Muscle layer of duodenum (tissue), 2 donors: ENCODE results near the gene UXS1.
"Not testable (repeated sequence)": the region's sequence is repeated elsewhere in the genome, so short reads cannot be mapped to it uniquely, and the experiment has no call there.

ENCODE experiments used
- H3K27ac ChIP-seq: one replicate; pipeline ENCODE4 v1.7.0; 2013; ENCODE audit warnings: mild to moderate bottlenecking, low read length
- H3K27me3 ChIP-seq: one replicate; pipeline ENCODE4 v1.7.0; 2013; ENCODE audit warnings: low read depth, mild to moderate bottlenecking, control low read depth, low read length
- H3K36me3 ChIP-seq, 2 donors: one replicate each; pipeline ENCODE4 v1.7.0; 2013; ENCODE audit warnings: low read length in 2 of 2, control low read depth in 1 of 2, mild to moderate bottlenecking in 1 of 2; ENCODE audit not compliant: insufficient read depth in 2 of 2, control insufficient read depth in 1 of 2
- H3K4me1 ChIP-seq, 2 donors: one replicate each; pipeline ENCODE4 v1.7.0; 2013; ENCODE audit warnings: low read length in 2 of 2, mild to moderate bottlenecking in 2 of 2, control low read depth in 1 of 2, moderate library complexity in 1 of 2; ENCODE audit not compliant: insufficient read depth in 2 of 2, control insufficient read depth in 1 of 2
- H3K4me3 ChIP-seq, 2 donors: one replicate each; pipeline ENCODE4 v1.7.0; 2013; ENCODE audit warnings: low read length in 2 of 2, low read depth in 1 of 2, mild to moderate bottlenecking in 1 of 2
- H3K9me3 ChIP-seq, 2 donors: one replicate each; pipeline ENCODE4 v1.7.0; 2013; ENCODE audit warnings: low read length in 2 of 2, control low read depth in 1 of 2, mild to moderate bottlenecking in 1 of 2; ENCODE audit not compliant: control insufficient read depth in 1 of 2
- donor health status: healthy.

The UXS1 gene

DNA sequence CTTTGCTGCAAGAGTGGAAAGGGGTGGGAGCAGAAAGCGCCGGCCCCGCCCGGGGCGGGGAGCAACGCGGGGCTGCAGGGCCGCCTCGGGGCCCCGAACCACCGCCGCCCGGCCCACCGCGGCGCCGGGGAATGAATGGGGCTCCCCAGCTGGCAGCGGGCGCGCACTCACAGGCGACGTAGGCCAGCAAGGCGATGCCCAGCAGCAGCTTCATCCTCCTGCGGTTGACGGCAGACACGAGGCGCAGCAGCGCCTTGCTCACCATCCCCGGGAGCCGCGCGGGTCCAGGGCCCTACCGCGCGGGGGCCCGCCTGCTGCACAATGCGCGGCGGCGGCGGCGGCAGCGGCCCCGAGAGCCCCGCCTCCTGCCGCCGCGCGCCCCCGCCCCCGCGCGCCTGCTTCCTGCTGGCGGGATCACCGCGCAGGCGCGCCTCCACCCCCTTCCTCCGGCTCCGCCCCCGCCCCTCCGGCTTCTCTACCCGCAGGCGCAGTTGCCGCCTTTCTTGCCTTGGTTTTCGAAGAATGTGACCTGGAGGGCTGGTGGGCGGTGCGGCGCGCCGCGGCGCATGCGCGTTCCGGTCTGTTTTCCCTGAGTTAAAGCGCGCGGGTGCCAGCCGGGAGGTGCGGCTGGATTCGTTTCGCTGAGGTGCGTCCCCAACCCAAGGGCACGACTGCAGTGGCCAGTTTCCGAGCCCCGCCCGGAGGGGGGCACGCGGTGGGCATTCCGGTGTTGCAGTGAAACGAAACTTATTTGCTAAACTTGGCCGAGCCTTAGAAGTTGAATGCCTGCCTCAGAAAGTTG lies at the start of gene UXS1:
TSS of gene UXS1 (minus strand) at position 325 of the 802 bp plus-strand sequence. CDS start at position 265, 60 bp downstream.
- Histone ChIP-seq H3K4me1 (peaks cover 5 to 31% of the 10 kb centered on the region in 2 donors), H3K27me3 (no peaks in the 10 kb centered on the region), H3K27ac (peak within 1 kb of the TSS; percentile 70), H3K4me3 (peak within 1 kb of the TSS; percentile 78 to 87), H3K36me3 (no peaks in the 10 kb centered on the region), H3K9me3 (no peaks in the 10 kb centered on the region)

GRCh38 chr2:106239491-106239890 lies 45.4 kb upstream of the UXS1 start:
- not testable (repeated sequence) for H3K36me3 ChIP-seq, H3K4me1 ChIP-seq, H3K27me3 ChIP-seq, H3K4me3 ChIP-seq, H3K27ac ChIP-seq
- H3K9me3 ChIP-seq = peaks cover 0 to 12% of the 10 kb centered on the region in 2 donors

DNA sequence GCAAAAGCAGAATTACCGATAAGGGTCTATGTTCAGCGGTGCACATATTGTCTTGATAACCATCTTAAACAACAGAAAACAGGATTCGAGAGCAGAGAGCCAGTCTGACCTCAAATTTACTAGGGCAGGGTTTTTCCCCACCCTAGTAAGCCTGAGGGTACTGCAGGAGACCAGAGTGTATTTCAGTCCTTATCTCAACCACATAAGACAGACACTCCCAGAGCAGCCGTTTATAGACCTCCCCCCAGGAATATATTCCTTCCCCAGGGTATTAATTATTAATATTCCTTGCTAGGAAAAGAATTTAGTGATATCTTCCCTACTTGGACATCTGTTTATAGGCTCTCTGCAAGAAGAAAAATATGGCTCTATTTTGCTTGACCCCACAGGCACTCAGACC lies 41.3 kb upstream of the UXS1 start:
- not testable (repeated sequence) for H3K27ac ChIP-seq, H3K36me3 ChIP-seq, H3K4me3 ChIP-seq, H3K4me1 ChIP-seq, H3K27me3 ChIP-seq
- H3K9me3 ChIP-seq = peaks cover 0 to 12% of the 10 kb centered on the region in 2 donors

- Histone ChIP-seq H3K36me3 (no peaks in the 10 kb centered on the region), H3K27me3 (no peaks in the 10 kb centered on the region), H3K9me3 (peaks cover 0 to 12% of the 10 kb centered on the region in 2 donors), H3K4me1 (no peaks in the 10 kb centered on the region), H3K27ac (no peak overlapping the region), H3K4me3 (no peak overlapping the region)
These were observed 39.2 kb upstream of the UXS1 start for GRCh38 chr2:106233350-106233706.

- H3K4me3 ChIP-seq = no peak overlapping the region
- H3K9me3 ChIP-seq = peaks cover 0 to 12% of the 10 kb centered on the region in 2 donors
- no peak overlapping the region for H3K27ac ChIP-seq
- no peaks in the 10 kb centered on the region for H3K36me3 ChIP-seq
- H3K27me3 ChIP-seq = no peaks in the 10 kb centered on the region
- no peaks in the 10 kb centered on the region for H3K4me1 ChIP-seq
These were observed 38.7 kb upstream of the UXS1 start for GRCh38 chr2:106232638-106233349.

GRCh38 chr2:106223347-106223746 lies 29.2 kb upstream of the UXS1 start:
- Histone ChIP-seq H3K27me3 (no peaks in the 10 kb centered on the region), H3K4me3 (no peak overlapping the region), H3K36me3 (no peaks in the 10 kb centered on the region), H3K27ac (no peak overlapping the region), H3K4me1 (no peaks in the 10 kb centered on the region), H3K9me3 (no peaks in the 10 kb centered on the region)

DNA sequence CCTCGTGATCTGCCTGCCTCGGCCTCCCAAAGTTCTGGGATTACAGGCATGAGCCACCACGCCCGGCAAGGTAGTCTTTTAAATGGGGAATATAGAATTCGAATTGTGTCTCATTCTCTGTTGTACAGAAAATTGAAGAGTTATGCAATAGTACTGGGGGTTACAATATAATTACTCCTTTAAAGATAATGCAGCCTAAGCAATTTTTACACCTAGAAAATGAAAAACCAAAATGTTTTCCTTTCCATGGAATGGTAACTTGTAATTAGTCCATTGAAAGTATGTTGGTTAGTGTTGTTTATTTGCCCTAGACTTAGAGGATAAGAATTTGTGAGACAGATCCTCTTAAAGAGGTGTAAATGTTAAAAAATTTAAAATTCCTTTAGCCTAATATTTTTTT lies 28.0 kb upstream of the UXS1 start:
- H3K36me3 ChIP-seq, H3K4me1 ChIP-seq, H3K4me3 ChIP-seq, H3K9me3 ChIP-seq, H3K27ac ChIP-seq, H3K27me3 ChIP-seq: not testable (repeated sequence)

GRCh38 chr2:106219813-106220212 lies 25.7 kb upstream of the UXS1 start:
- no peaks in the 10 kb centered on the region for H3K9me3 ChIP-seq
- no peak overlapping the region for H3K27ac ChIP-seq
- no peak overlapping the region for H3K4me3 ChIP-seq
- H3K27me3 ChIP-seq = no peaks in the 10 kb centered on the region
- no peaks in the 10 kb centered on the region for H3K36me3 ChIP-seq
- no peaks in the 10 kb centered on the region for H3K4me1 ChIP-seq

- not testable (repeated sequence) for H3K36me3 ChIP-seq, H3K4me1 ChIP-seq, H3K27me3 ChIP-seq, H3K27ac ChIP-seq, H3K4me3 ChIP-seq, H3K9me3 ChIP-seq
These were observed 25.1 kb upstream of the UXS1 start for GRCh38 chr2:106219157-106219556.

DNA sequence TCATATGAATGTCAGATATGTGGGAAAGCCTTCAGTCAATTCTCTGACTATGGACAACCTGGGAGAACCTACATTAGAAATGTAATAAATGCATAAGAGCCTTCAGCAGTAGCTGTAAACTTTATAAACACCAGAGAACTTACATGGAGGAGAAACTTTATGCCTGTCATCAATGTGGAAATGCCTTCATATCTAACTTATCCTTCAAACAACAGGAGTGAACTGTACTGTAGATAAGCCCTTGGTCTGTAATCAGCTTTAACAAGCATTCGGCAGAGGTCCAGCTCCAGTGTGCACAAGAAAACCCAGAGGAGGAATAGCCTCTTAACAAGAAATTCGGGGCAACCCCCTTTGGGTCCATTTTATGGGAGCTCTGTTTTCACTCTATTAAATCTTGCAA lies 14.8 kb upstream of the UXS1 start:
- H3K27ac ChIP-seq = no peak overlapping the region
- H3K27me3 ChIP-seq = no peaks in the 10 kb centered on the region
- H3K4me3 ChIP-seq = no peak overlapping the region
- H3K9me3 ChIP-seq = no peaks in the 10 kb centered on the region
- no peaks in the 10 kb centered on the region for H3K4me1 ChIP-seq
- no peaks in the 10 kb centered on the region for H3K36me3 ChIP-seq

- Histone ChIP-seq H3K27ac (no peak overlapping the region), H3K9me3 (no peaks in the 10 kb centered on the region), H3K4me1 (no peaks in the 10 kb centered on the region), H3K27me3 (no peaks in the 10 kb centered on the region), H3K4me3 (no peak overlapping the region), H3K36me3 (no peaks in the 10 kb centered on the region)
These were observed 14.3 kb upstream of the UXS1 start for GRCh38 chr2:106208399-106208798.
